Activated naive CD8-positive, alpha-beta T cell treated with anti-CD3 and anti-CD28 coated beads for 36 hours (primary cell): Measurements from ENCODE around the gene ACAP3. TPM values are rescaled to one million over a fixed set of nuclear protein-coding genes. Genes with fewer than 3 reads are reported as not detected.

ENCODE experiments used
- DNase-seq: peaks from one replicate; pipeline ENCODE4 v3.0.0; 2021
- H3K27ac Mint-ChIP-seq: one replicate; pipeline ENCODE4 v1.8.0; 2022; ENCODE audit warnings: mild to moderate bottlenecking, moderate library complexity, mixed read lengths
- H3K27me3 Mint-ChIP-seq: one replicate; pipeline ENCODE4 v1.8.0; 2022; ENCODE audit warnings: mild to moderate bottlenecking, mixed read lengths
- H3K36me3 Mint-ChIP-seq: one replicate; pipeline ENCODE4 v1.8.0; 2021; ENCODE audit warnings: mild to moderate bottlenecking, mixed read lengths
- H3K4me1 Mint-ChIP-seq: one replicate; pipeline ENCODE4 v1.8.0; 2021; ENCODE audit warnings: mixed read lengths
- H3K4me3 Mint-ChIP-seq: one replicate; pipeline ENCODE4 v1.8.0; 2022; ENCODE audit warnings: mild to moderate bottlenecking, moderate library complexity, mixed read lengths
- H3K9me3 Mint-ChIP-seq: one replicate; pipeline ENCODE4 v1.8.0; 2022; ENCODE audit warnings: mixed read lengths
- total RNA-seq, 2 experiments: library from RNA; stranded (reverse); gene quantifications; one replicate each; pipeline ENCODE4 v1.2.3, GENCODE V29; 2021

ACAP3 gene
- total RNA-seq, 2 experiments from 2014 or later, result 26.6 to 28.4 TPM

- H3K4me3 Mint-ChIP-seq, result no peak overlapping the region
- H3K9me3 Mint-ChIP-seq, result no peaks in the 10 kb centered on the region
- H3K27ac Mint-ChIP-seq, result no peak overlapping the region
Measured at GRCh38 chr1:1267488-1268283, 40.0 kb downstream of the ACAP3 start.

GRCh38 chr1:1264868-1265272, 42.9 kb downstream of the ACAP3 start:
- Mint-ChIP-seq H3K27ac (no peak overlapping the region), H3K4me1 (peaks cover 5% of the 10 kb centered on the region), H3K36me3 (peaks cover 33% of the 10 kb centered on the region), H3K4me3 (no peak overlapping the region), H3K9me3 (no peaks in the 10 kb centered on the region), H3K27me3 (no peaks in the 10 kb centered on the region)
- DNase-seq, result no peak

More at GRCh38 chr1:1267488-1268283, 40.0 kb downstream of the ACAP3 start:
- no peak for DNase-seq
- peaks cover 44% of the 10 kb centered on the region for H3K36me3 Mint-ChIP-seq
- H3K27me3 Mint-ChIP-seq, result no peaks in the 10 kb centered on the region
- H3K4me1 Mint-ChIP-seq, result peaks cover 29% of the 10 kb centered on the region

DNA sequence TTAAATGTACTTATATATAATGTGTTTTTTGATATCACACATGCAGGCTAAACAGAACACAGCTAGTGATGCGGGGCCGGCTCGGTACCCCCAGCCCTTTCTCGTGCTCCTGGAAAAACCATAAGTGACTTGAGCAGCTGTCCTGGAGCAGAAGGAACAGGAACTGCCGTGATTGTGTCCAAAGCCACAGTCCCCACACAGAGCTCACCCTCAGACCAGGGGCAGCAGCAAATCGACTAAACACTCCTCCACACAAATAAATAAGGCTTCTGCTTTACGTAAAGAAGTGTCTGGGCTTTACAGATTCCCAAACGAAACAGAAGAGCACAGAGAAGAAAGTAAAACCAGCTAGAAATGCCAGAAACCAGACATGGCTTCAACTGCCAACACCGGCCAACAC, 43.7 kb downstream of the ACAP3 start:
- H3K27me3 Mint-ChIP-seq, result no peaks in the 10 kb centered on the region
- no peak for DNase-seq
- no peak overlapping the region for H3K27ac Mint-ChIP-seq
- no peaks in the 10 kb centered on the region for H3K9me3 Mint-ChIP-seq
- no peak overlapping the region for H3K4me3 Mint-ChIP-seq
- peaks cover 37% of the 10 kb centered on the region for H3K36me3 Mint-ChIP-seq
- H3K4me1 Mint-ChIP-seq, result peaks cover 5% of the 10 kb centered on the region

GRCh38 chr1:1262758-1263157, 45.0 kb downstream of the ACAP3 start:
- Mint-ChIP-seq H3K27me3 (no peaks in the 10 kb centered on the region), H3K36me3 (peaks cover 36% of the 10 kb centered on the region), H3K27ac (peak overlapping the region; percentile 29), H3K9me3 (no peaks in the 10 kb centered on the region), H3K4me1 (peaks cover 5% of the 10 kb centered on the region), H3K4me3 (no peak overlapping the region)
- no peak for DNase-seq

DNA sequence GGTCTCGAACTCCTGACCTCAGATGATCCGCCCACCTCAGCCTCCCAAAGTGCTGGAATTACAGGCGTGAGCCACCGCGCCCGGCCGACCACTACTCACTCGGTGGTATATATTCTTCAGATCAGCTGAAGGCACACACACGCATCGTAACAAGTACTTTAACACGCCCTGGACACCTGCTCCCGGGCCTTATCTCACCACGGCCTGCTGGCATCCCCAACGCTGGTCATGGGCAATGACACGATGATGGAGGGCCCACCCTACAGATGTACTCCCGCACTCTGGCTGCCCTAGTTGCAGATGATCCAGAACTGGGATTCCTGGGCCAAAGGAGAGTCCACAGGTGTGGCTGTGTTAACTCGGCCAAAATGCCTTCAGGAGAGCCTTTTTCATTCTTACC, 45.7 kb downstream of the ACAP3 start:
- H3K4me3 Mint-ChIP-seq, result no peak overlapping the region
- no peaks in the 10 kb centered on the region for H3K9me3 Mint-ChIP-seq
- peaks cover 5% of the 10 kb centered on the region for H3K4me1 Mint-ChIP-seq
- peaks cover 37% of the 10 kb centered on the region for H3K36me3 Mint-ChIP-seq
- H3K27me3 Mint-ChIP-seq, result no peaks in the 10 kb centered on the region
- DNase-seq, result no peak
- H3K27ac Mint-ChIP-seq, result no peak overlapping the region

DNA sequence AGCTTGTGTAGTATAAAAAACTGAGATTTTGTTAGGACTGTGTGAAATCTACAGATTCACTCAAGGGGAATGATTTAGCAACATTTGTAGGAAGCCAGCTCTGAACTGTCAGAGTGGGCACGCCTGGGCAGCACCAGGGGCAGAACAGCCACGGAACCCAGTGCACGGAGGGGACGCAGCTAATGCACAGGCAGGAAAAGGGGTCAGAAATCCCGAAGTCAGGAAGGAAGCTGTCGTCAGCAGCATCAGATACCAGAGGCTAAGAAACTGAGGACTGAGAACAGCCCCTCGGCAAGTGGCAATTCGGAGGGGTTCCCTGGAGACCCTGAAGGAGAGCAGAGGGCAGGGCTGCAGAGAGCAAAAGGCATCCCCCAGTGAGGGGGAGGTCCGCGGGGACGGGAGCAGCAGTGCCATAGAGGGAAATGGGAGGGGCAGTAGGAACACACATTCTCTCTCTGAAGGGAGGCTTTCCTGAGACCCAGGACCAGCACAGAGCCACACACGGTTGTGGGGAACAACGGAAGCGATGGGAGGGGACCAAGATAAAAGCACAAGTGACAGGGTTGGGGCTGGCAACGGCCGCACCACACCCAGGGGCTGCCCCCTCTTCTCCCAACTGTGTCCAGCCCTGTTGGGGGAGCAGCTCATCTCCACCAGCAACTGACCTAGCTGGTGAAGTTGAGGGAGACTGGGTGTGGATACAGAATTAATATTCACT, 46.7 kb downstream of the ACAP3 start:
- H3K4me1 Mint-ChIP-seq, result peaks cover 5% of the 10 kb centered on the region
- DNase-seq, result no peak
- peaks cover 32% of the 10 kb centered on the region for H3K36me3 Mint-ChIP-seq
- H3K27me3 Mint-ChIP-seq, result no peaks in the 10 kb centered on the region
- no peaks in the 10 kb centered on the region for H3K9me3 Mint-ChIP-seq
- peak overlapping the region; percentile 34 for H3K27ac Mint-ChIP-seq
- H3K4me3 Mint-ChIP-seq, result no peak overlapping the region

GRCh38 chr1:1259951-1260600, 47.7 kb downstream of the ACAP3 start:
- Mint-ChIP-seq H3K27me3 (no peaks in the 10 kb centered on the region), H3K36me3 (peaks cover 29% of the 10 kb centered on the region), H3K27ac (peak overlapping the region; percentile 63), H3K4me1 (peaks cover 5% of the 10 kb centered on the region), H3K9me3 (no peaks in the 10 kb centered on the region), H3K4me3 (no peak overlapping the region)
- DNase-seq, result no peak

DNA sequence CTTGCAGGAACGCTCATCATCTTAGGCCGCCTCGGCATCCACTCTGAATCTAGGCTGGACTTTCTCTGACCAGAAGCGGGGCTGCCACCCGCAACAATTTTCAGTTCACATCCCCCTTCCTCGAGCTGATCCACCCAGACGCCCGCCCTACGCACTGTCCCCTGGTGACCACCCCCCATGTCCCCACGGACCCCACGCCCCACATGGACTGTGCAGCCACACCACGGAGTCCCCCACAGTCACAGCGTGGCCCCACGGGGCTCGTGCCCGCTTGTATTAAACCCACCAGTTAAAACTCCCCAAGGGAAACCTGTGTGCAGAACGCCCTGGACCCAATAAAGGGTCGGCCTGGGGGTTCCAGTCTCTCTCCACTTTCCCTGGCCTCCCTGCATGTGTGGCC, 48.2 kb downstream of the ACAP3 start:
- DNase-seq, result no peak
- H3K9me3 Mint-ChIP-seq, result no peaks in the 10 kb centered on the region
- peak overlapping the region; percentile 63 for H3K27ac Mint-ChIP-seq
- no peak overlapping the region for H3K4me3 Mint-ChIP-seq
- H3K27me3 Mint-ChIP-seq, result no peaks in the 10 kb centered on the region
- H3K36me3 Mint-ChIP-seq, result peaks cover 29% of the 10 kb centered on the region
- H3K4me1 Mint-ChIP-seq, result peaks cover 5% of the 10 kb centered on the region

DNA sequence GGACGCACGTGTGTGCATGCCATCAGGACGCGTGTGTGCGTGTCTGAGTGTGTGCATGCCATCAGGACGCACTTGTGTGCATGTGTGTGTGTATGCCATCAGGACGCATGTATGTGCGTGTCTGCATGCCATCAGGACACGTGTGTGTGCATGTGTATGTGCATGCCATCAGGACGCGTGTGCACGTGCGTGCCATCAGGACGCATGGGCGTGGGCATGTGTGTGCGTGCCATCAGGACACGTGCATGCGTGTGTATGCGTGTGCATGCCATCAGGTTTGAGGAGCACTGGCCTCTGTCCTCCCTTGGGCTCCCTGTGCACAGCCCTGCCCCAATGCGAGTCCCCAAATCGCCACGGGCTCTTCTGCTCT, 48.6 kb downstream of the ACAP3 start:
- Mint-ChIP-seq H3K27ac (no peak overlapping the region), H3K27me3 (no peaks in the 10 kb centered on the region)

DNA sequence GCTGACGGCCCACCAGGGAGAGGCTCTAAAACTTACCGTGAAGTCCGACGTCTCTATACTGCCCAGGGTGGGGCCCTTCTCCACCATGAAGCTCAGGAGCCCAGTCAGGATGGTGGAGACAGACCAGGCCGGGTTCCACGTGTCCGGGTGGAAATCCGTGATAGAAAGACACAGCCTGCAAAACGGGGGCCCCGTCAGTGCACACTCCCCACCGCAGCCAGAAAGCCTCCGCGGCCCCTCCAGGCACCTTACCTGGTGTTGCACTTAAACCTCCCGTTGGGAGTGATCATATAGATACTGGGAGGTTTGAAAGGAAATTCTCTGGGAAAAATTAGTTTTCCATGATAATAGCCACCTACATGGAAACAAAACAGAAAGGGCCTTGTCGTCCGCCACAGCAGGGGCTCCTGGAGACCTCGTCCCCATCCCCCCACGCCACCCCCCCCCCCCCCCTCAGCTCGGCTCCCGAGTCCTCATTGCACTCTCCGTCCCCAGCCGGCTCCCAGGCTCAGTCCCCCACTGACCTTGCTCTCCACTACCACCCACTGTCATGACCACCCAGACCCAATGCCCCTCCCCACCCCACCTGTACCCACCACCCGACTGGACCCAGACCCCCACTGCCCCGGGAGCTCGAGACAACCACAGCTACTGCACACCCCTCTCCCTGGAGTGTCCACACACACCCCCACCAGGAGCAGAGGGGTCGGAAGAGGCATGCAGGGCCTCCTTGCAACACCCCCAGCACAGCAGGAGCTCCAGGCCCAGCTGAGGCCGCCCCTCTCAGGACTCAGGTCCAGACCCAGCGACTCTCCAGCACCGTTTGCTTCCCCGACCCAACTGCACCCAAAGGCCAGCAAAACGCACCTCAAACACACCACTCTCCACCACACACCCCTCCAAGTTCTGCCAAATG, 50.5 kb downstream of the ACAP3 start:
- Mint-ChIP-seq H3K27ac (peak overlapping the region; percentile 65), H3K4me1 (peaks cover 5% of the 10 kb centered on the region), H3K9me3 (no peaks in the 10 kb centered on the region), H3K27me3 (no peaks in the 10 kb centered on the region), H3K4me3 (no peak overlapping the region), H3K36me3 (peaks cover 33% of the 10 kb centered on the region)
- DNase-seq, result no peak

More for the DNA sequence above, 48.6 kb downstream of the ACAP3 start:
- Mint-ChIP-seq H3K9me3 (no peaks in the 10 kb centered on the region), H3K36me3 (peaks cover 26% of the 10 kb centered on the region), H3K4me1 (peaks cover 5% of the 10 kb centered on the region), H3K4me3 (no peak overlapping the region)
- no peak for DNase-seq

- Mint-ChIP-seq H3K9me3 (no peaks in the 10 kb centered on the region), H3K4me3 (no peak overlapping the region), H3K4me1 (peaks cover 8% of the 10 kb centered on the region), H3K36me3 (peaks cover 35% of the 10 kb centered on the region), H3K27me3 (no peaks in the 10 kb centered on the region), H3K27ac (no peak overlapping the region)
- DNase-seq, result no peak
Measured at GRCh38 chr1:1255611-1256010, 52.1 kb downstream of the ACAP3 start.

DNA sequence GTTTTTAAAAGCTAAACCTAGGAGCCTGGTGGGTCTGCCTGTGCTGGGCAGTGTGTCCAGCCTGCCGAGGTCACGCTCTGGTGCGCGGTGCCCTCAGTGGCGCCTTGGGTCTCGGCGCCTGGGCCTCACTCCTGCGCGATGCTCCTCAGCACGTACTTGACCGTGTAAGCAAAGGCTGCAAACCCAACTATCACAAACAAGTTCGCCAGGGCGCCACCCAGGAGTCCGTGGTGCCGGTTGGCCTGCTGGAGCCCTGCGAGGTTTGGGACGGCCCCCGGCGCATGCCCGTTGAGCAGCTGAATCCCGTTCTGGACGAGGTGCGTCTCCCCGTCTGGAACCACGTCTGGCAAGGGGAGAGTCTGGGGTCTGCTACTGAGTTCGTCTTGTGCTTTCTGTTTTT, 52.7 kb downstream of the ACAP3 start:
- Mint-ChIP-seq H3K4me1 (peaks cover 11% of the 10 kb centered on the region), H3K27me3 (no peaks in the 10 kb centered on the region), H3K9me3 (no peaks in the 10 kb centered on the region), H3K4me3 (no peak overlapping the region), H3K27ac (no peak overlapping the region), H3K36me3 (peaks cover 35% of the 10 kb centered on the region)
- DNase-seq, result no peak

DNA sequence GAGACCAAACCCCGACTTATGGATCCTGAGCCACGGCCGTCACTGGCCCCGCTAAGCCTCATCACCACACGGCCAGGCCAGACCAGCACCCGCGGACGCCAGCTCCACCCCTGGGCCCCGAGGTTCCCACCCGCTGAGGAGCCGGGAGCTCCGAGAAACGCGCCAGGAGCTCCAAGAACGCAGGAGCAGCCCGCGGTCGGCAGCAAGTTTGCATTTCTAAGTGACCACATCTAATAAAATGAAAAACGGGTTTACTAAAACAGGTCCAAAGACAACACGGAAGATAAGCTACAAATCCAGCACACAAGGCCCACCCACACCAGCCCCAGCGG, 53.1 kb downstream of the ACAP3 start:
- Mint-ChIP-seq H3K9me3 (no peaks in the 10 kb centered on the region), H3K27me3 (no peaks in the 10 kb centered on the region), H3K4me1 (peaks cover 13% of the 10 kb centered on the region), H3K4me3 (no peak overlapping the region), H3K36me3 (peaks cover 32% of the 10 kb centered on the region), H3K27ac (no peak overlapping the region)
- no peak for DNase-seq

- no peaks in the 10 kb centered on the region for H3K27me3 Mint-ChIP-seq
- H3K4me1 Mint-ChIP-seq, result peaks cover 14% of the 10 kb centered on the region
- no peak overlapping the region for H3K27ac Mint-ChIP-seq
- no peaks in the 10 kb centered on the region for H3K9me3 Mint-ChIP-seq
- H3K36me3 Mint-ChIP-seq, result peaks cover 29% of the 10 kb centered on the region
- DNase-seq, result no peak
- no peak overlapping the region for H3K4me3 Mint-ChIP-seq
Measured at GRCh38 chr1:1253972-1254666, 53.6 kb downstream of the ACAP3 start.
